Measurements from ENCODE around the gene RNASEH2A. TPM values are rescaled to one million over a fixed set of nuclear protein-coding genes. Genes with fewer than 3 reads are reported as not detected.

Gene RNASEH2A
- 68.8 and 78.9 TPM in 2 replicates for total RNA-seq (2014; rRNA removed; shearing (Covaris generic))

- Histone ChIP-seq H3K27me3 (replicated peaks) (peaks cover 15% of the 10 kb centered on the region), H3K4me1 (replicated peaks) (peaks cover 17% of the 10 kb centered on the region), H3K36me3 (peaks cover 31% of the 10 kb centered on the region), H3K4me3 (peak within 1 kb of the TSS; percentile 62), H3K27ac (peak within 1 kb of the TSS; percentile 12; the same call in 1 of the 2 replicates), H3K9me3 (replicated peaks) (no peaks in the 10 kb centered on the region)
- peak; percentile 74 to 88 for DNase-seq (ENCODE audit: low read depth in 1 of 2, low spot score in 2 of 2)
These were observed at the start of gene RNASEH2A for GRCh38 chr19:12806242-12807081. Gene RNASEH2A, plus strand, starts transcription at chr19:12806584. Its CDS starts 90 bp downstream, at chr19:12806674.

- no peaks in the 10 kb centered on the region for H3K36me3 ChIP-seq
- peaks cover 8% of the 10 kb centered on the region; the same call in 1 of the 2 replicates for H3K4me1 ChIP-seq (replicated peaks)
- H3K27me3 ChIP-seq (replicated peaks), result peaks cover 8% of the 10 kb centered on the region
- peak overlapping the region; percentile 31 for H3K4me3 ChIP-seq
- H3K27ac ChIP-seq, result no peak overlapping the region
- peak; percentile 76 to 79 for DNase-seq (ENCODE audit: low read depth in 1 of 2, low spot score in 2 of 2)
- H3K9me3 ChIP-seq (replicated peaks), result no peaks in the 10 kb centered on the region
These were observed 48.7 kb upstream of the RNASEH2A start for GRCh38 chr19:12757544-12758274.

DNA sequence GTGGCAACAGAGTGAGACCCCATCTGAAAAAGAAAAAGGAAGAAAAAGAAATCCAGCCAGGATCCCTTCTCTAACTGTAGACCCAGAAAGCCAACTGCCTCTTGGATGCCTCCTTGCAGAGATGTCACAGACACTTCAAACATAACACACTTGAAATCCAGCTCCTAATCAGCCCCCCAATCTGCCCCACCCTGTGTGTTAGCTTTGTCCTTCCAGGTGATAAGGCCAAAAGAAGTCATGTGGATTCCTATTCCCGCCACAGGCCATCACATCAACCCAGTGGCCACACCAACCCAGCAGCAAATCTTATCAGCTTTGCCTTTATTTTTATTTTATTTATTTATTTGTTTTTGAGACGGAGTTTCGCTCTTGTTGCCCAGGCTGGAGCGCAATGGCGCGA is 46.7 kb upstream of the RNASEH2A start:
- no peak for DNase-seq (ENCODE audit: low read depth in 1 of 2, low spot score in 2 of 2)
- no peaks in the 10 kb centered on the region for H3K9me3 ChIP-seq (replicated peaks)
- no peak overlapping the region for H3K27ac ChIP-seq
- 0 out of 2 replicates have a peak, but pooled peaks cover 2% of the 10 kb centered on the region for H3K36me3 ChIP-seq
- H3K4me1 ChIP-seq (replicated peaks), result peaks cover 8% of the 10 kb centered on the region; the same call in 1 of the 2 replicates
- no peak overlapping the region for H3K4me3 ChIP-seq
- H3K27me3 ChIP-seq (replicated peaks), result no peaks in the 10 kb centered on the region

DNA sequence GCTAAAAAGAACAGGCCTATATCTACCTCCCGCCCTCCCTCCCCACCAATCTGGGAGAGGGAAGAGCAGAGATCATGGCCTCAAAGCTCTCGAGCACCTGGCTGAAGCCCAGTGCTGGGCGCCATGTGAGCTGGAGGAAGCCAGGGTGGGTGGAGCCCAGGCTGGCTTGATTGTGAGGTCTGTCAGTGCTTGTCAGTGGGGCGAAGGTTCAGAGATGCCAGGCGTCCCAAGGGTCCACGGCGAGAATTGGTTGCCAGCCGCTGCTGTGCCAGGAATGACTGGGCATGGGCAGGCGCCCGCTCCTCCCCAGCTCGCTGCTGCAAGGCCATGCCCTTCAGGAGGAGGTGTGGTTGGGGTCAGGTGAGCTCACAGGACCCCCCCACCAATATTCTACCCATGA is 43.3 kb upstream of the RNASEH2A start:
- no peak for DNase-seq (ENCODE audit: low read depth in 1 of 2, low spot score in 2 of 2)
- Histone ChIP-seq H3K4me1 (replicated peaks) (0 out of 2 replicates have a peak, but pooled peaks cover 3% of the 10 kb centered on the region), H3K4me3 (no peak overlapping the region), H3K9me3 (replicated peaks) (no peaks in the 10 kb centered on the region), H3K27me3 (replicated peaks) (no peaks in the 10 kb centered on the region), H3K27ac (no peak overlapping the region), H3K36me3 (0 out of 2 replicates have a peak, but pooled peaks cover 2% of the 10 kb centered on the region)

DNA sequence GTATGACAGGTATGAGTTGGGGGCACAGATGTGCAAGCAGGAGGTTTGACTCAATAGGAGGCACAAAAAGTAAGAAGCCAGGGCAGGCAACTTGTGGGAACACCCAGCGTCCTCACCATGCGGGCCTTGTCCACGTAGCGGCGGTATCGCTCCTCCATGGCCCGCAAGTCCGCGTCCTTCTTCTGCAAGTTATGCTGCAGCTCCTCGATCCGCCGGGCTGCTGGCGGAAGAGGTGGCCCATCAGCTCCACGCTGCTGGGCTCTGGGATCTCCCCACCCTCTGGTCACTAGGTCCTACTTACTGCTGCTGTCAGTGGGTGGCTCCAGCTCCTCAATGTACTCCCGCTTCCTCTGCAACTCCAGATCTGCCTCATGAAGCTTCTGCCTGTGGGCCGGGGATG is 41.7 kb upstream of the RNASEH2A start:
- Histone ChIP-seq H3K27ac (no peak overlapping the region), H3K4me3 (no peak overlapping the region), H3K27me3 (replicated peaks) (no peaks in the 10 kb centered on the region), H3K9me3 (replicated peaks) (no peaks in the 10 kb centered on the region), H3K36me3 (0 out of 2 replicates have a peak, but pooled peaks cover 2% of the 10 kb centered on the region), H3K4me1 (replicated peaks) (0 out of 2 replicates have a peak, but pooled peaks cover 3% of the 10 kb centered on the region)
- no peak for DNase-seq (ENCODE audit: low read depth in 1 of 2, low spot score in 2 of 2)

- Histone ChIP-seq H3K36me3 (0 out of 2 replicates have a peak, but pooled peaks cover 2% of the 10 kb centered on the region), H3K27ac (no peak overlapping the region), H3K4me3 (peak overlapping the region; percentile 37), H3K27me3 (replicated peaks) (no peaks in the 10 kb centered on the region), H3K4me1 (replicated peaks) (0 out of 2 replicates have a peak, but pooled peaks cover 3% of the 10 kb centered on the region), H3K9me3 (replicated peaks) (no peaks in the 10 kb centered on the region)
- peak; percentile 90 to 93 for DNase-seq (ENCODE audit: low read depth in 1 of 2, low spot score in 2 of 2)
These were observed 40.3 kb upstream of the RNASEH2A start for GRCh38 chr19:12766051-12766521.

GRCh38 chr19:12767150-12767549 is 39.2 kb upstream of the RNASEH2A start:
- no peaks in the 10 kb centered on the region for H3K9me3 ChIP-seq (replicated peaks)
- 0 out of 2 replicates have a peak, but pooled peaks cover 2% of the 10 kb centered on the region for H3K36me3 ChIP-seq
- H3K4me1 ChIP-seq (replicated peaks), result 0 out of 2 replicates have a peak, but pooled peaks cover 3% of the 10 kb centered on the region
- H3K27me3 ChIP-seq (replicated peaks), result no peaks in the 10 kb centered on the region
- DNase-seq (ENCODE audit: low read depth in 1 of 2, low spot score in 2 of 2), result no peak
- H3K27ac ChIP-seq, result no peak overlapping the region
- H3K4me3 ChIP-seq, result no peak overlapping the region

- no peak for DNase-seq (ENCODE audit: low read depth in 1 of 2, low spot score in 2 of 2)
- Histone ChIP-seq H3K27me3 (replicated peaks) (no peaks in the 10 kb centered on the region), H3K4me3 (no peak overlapping the region), H3K9me3 (replicated peaks) (no peaks in the 10 kb centered on the region), H3K27ac (no peak overlapping the region), H3K36me3 (0 out of 2 replicates have a peak, but pooled peaks cover 2% of the 10 kb centered on the region), H3K4me1 (replicated peaks) (0 out of 2 replicates have a peak, but pooled peaks cover 3% of the 10 kb centered on the region)
These were observed 38.7 kb upstream of the RNASEH2A start for GRCh38 chr19:12767666-12768065.

GRCh38 chr19:12769689-12770088 is 36.7 kb upstream of the RNASEH2A start:
- DNase-seq (ENCODE audit: low read depth in 1 of 2, low spot score in 2 of 2), result no peak
- H3K4me1 ChIP-seq (replicated peaks), result peaks cover 9% of the 10 kb centered on the region
- no peak overlapping the region for H3K4me3 ChIP-seq
- H3K9me3 ChIP-seq (replicated peaks), result no peaks in the 10 kb centered on the region
- no peak overlapping the region for H3K27ac ChIP-seq
- H3K36me3 ChIP-seq, result no peaks in the 10 kb centered on the region
- no peaks in the 10 kb centered on the region for H3K27me3 ChIP-seq (replicated peaks)

- Histone ChIP-seq H3K4me3 (no peak overlapping the region), H3K9me3 (replicated peaks) (no peaks in the 10 kb centered on the region), H3K4me1 (replicated peaks) (peaks cover 11% of the 10 kb centered on the region), H3K27ac (no peak overlapping the region), H3K36me3 (0 out of 2 replicates have a peak, but pooled peaks cover 4% of the 10 kb centered on the region), H3K27me3 (replicated peaks) (no peaks in the 10 kb centered on the region)
- no peak for DNase-seq (ENCODE audit: low read depth in 1 of 2, low spot score in 2 of 2)
These were observed 35.5 kb upstream of the RNASEH2A start for GRCh38 chr19:12770922-12771321.

DNA sequence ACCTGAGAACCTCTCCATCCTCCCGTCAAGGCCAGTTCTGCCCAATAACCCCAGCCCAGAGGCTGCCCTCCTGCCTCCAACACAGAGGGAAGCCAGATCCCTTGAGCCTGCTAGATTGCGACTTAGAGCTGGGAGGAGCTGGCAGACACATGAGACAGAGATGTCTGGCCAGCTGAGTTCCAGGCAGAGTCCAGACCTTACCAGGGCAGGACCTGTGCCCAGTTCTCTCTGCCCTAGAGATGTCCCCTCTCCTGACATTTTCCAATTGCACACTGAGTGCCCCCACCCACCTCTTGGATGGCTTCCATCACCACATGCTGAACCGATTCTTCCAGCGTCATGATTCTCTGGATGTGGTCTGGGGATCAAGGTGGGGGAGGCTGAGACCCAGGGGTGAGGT is 34.1 kb upstream of the RNASEH2A start:
- no peaks in the 10 kb centered on the region for H3K27me3 ChIP-seq (replicated peaks)
- H3K4me3 ChIP-seq, result no peak overlapping the region
- no peaks in the 10 kb centered on the region for H3K9me3 ChIP-seq (replicated peaks)
- H3K4me1 ChIP-seq (replicated peaks), result peaks cover 13% of the 10 kb centered on the region
- no peak overlapping the region for H3K27ac ChIP-seq
- DNase-seq (ENCODE audit: low read depth in 1 of 2, low spot score in 2 of 2), result no peak
- 0 out of 2 replicates have a peak, but pooled peaks cover 4% of the 10 kb centered on the region for H3K36me3 ChIP-seq

DNA sequence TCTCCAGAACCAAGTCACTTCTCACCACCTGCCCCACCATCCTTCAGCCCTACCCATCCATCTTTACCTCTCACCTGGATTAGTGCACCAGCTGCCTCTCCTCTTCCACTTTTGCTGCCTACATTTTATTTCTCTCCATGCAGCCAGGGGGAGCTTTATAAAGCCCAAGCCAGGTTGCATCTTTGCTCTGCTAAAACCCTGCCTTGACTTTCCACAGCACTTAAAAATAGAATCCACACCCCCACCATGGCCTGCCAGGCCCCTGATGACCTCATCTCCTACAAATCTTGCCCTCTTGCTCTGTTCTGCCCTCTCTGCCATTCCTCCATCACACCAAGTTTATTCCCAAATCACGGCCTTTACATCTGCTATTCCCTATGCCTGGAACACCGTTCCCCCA is 32.8 kb upstream of the RNASEH2A start:
- no peaks in the 10 kb centered on the region for H3K27me3 ChIP-seq (replicated peaks)
- no peaks in the 10 kb centered on the region for H3K9me3 ChIP-seq (replicated peaks)
- no peak overlapping the region for H3K4me3 ChIP-seq
- H3K36me3 ChIP-seq, result 0 out of 2 replicates have a peak, but pooled peaks cover 4% of the 10 kb centered on the region
- peaks cover 21% of the 10 kb centered on the region for H3K4me1 ChIP-seq (replicated peaks)
- DNase-seq (ENCODE audit: low read depth in 1 of 2, low spot score in 2 of 2), result peak; percentile 26 to 47
- H3K27ac ChIP-seq, result no peak overlapping the region

All from SJSA1 (cell line).